ENCODE data around the gene DLST.

Gene DLST

GRCh38 chr14:74896400-74896799 is 14.7 kb downstream of the DLST start:
- no peak for DNase-seq (ENCODE audit: low read depth)

DNA sequence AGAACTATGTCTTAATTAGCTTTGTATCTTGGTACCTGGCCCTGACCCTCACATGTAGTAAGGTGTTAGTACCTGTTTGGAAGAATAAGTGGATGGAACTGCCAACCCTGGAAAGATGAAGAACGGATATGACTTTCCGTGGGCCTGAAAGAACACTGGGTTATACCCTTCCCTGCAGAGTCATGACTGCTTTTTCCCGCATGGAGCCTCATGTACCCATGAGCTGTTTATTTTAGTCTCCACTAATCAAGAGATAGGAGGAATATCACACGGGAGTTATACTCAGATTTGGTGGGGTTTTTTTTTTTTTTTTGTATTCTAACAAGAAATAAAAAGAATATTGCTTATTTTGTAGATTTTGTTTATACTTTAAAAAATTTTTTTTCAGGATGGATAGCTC is 15.9 kb downstream of the DLST start:
- no peak for DNase-seq (ENCODE audit: low read depth)

GRCh38 chr14:74898083-74898482 is 16.4 kb downstream of the DLST start:
- DNase-seq (ENCODE audit: low read depth): no peak

DNA sequence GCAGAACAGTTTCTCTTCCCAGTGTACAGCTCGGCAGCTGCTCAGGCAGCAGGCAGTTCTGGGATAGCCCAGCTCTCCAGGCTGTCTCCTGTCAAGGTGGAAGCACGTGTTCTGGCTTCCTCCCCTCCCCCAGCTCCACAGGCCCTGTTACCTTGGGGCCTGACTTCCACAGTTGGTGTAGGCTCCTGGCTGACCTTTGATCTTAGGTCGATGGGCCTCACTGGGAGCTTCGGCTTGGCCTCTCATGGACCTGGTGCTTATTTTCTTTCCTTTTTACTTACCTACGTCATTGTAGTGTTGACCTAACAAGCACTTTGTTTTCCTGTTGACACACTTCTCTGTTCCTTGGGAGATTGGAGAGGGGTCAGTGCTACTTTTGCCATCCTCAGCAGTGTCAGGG is 17.0 kb downstream of the DLST start:
- no peak for DNase-seq (ENCODE audit: low read depth)

DNA sequence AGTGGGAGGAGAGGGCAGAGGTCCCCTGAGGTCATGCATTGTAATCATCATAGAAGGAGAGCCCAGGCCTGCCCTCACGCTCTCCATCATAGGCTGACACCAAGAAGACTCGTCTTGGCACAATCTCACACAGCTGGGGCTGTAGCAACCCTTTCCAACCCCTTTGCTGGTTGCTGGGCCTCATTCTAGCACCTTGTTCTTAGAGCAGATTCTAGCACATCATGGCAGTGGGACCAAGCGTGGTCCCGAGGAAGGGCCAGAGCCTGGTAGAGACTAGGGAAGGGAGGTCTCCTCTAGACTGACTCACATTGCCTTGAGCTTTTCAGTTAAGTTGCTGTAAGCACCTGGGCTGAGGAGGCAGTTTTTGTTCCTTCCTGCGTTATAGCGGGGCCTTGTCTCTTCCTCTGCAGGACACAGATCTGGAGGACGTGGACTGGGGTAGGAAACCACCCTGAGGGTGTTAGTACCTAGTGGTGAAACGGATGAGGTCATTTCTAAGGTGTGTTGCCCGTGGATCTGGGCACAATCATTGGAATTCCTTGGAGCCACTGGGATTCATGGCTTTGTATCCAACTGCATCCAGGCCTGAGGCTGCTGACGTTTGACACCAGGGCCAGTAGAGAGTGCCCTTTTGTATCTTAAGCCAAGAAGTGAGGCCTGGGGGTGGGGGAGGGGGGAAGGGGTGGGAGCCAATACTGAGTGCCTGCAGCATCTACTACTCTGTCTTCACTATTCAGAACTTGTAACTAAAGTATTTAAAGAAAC is 21.4 kb downstream of the DLST start:
- no peak for DNase-seq (ENCODE audit: low read depth)

- no peak for DNase-seq (ENCODE audit: low read depth)
Observed at GRCh38 chr14:74904635-74905503, 23.2 kb downstream of the DLST start.

- peak; percentile 77 for DNase-seq (ENCODE audit: low read depth)
Observed at GRCh38 chr14:74905595-74906142, 24.0 kb downstream of the DLST start.

DNA sequence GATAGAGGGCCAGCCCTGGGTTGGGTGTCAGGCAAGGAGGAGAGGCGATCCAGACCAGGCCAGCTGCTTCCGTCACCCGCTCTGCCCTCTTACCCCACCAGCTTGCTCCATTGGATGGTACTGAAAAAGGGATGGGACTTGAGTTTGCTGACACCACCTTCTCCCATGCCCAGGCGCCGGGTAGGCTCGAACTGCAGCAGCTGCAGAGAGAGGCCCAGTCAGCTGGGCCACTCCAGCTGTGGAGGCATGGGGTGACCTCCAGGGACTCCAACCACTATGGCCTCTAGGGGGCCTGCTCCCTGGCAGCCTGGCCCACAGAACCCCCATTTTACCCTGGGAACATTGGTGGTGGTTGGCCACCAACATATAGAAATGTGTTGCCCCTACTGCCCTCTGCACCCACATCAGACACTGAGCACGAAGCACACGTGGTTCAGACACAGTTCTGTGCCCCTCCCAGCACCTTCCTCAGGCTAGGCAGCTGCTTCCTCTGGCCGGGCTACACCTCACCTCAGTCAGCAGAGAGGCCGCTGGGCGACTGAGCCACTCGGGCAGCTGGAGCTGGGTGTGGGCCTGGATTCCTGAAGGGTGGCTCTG is 25.3 kb downstream of the DLST start:
- DNase-seq (ENCODE audit: low read depth): no peak

DNA sequence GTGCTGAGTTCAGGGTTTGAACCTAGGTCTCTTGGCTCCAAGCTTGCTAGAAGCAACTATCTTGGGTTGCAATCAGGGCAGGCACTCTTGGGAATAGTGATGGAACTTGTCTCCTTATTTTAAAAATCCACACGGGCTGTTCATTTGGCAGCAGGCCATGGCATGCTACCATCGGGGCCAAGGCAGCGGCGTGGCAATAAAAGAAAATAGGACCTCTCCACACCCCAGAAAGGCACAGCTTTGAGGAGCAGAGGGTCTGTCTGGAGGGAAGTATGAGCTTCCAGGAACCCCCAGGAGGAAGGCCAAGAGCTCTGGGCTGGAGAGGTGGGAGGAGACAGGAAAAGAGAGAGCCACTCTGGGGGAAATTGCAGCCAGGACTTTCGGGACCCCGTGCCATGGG is 26.0 kb downstream of the DLST start:
- DNase-seq (ENCODE audit: low read depth): no peak

- no peak for DNase-seq (ENCODE audit: low read depth)
Observed at GRCh38 chr14:74908861-74909341, 27.2 kb downstream of the DLST start.

GRCh38 chr14:74909501-74909900 is 27.8 kb downstream of the DLST start:
- no peak for DNase-seq (ENCODE audit: low read depth)

DNA sequence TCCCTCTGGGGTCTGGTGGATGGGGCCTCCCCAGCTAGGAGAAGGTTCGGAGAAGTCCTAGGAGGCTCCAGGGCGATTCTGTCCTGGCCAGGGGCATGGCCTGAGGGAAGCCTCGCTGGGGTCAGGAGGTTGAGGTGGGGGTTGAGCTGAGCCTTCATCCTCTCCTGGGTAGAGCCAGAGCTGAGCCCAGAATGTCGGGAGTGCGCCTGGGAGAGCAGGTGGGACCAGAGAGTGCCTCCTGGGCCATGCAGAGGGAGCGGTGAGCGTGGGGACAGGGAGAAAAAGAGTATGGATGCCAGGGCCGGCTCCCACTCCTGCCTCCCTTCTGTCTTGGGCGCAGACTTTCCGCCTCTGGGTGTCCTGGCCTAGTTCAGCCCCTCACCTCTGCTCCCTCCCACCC is 28.2 kb downstream of the DLST start:
- DNase-seq (ENCODE audit: low read depth): no peak

- no peak for DNase-seq (ENCODE audit: low read depth)
Observed at GRCh38 chr14:74910556-74910955, 28.8 kb downstream of the DLST start.

DNA sequence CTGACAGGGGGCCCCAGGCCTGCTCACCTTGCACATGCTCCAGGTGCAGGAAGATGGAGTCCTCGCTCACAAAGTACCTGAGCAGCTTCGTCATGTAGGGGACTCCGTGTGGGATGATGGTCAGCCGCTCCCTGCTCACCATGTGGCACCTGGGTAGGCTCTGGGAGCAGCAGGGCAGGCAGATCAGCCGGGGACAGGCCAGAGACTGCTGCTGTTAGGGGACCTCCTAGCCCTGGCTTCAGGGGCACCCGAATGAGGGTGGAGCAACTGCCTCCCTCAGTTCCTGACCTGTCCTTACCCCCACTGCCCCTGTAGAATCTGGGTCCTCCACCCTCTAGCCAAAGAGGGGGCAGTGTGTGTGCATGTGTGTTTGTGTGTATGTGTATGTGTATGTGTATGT is 29.5 kb downstream of the DLST start:
- no peak for DNase-seq (ENCODE audit: low read depth)

GRCh38 chr14:74911704-74912103 is 30.0 kb downstream of the DLST start:
- DNase-seq (ENCODE audit: low read depth): no peak

DNA sequence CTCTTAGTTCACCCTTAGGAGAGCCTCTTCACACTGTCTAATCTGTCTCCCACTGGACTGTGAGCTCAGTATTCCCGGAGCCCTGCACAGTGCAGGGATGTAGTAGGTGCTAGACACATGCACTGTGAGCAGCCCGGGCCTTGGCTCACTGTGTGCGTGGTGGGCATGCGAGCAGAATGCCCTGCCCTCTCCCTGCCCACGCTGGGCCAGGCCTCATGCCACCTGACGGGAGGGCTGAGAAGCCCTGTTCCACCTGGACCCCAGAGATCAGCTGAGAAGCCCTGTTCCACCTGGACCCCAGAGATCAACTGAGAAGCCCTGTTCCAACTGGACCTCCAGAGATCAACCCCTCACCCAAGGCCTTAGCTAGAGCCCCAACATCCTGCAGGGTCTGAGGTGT is 30.4 kb downstream of the DLST start:
- DNase-seq (ENCODE audit: low read depth): no peak

DNA sequence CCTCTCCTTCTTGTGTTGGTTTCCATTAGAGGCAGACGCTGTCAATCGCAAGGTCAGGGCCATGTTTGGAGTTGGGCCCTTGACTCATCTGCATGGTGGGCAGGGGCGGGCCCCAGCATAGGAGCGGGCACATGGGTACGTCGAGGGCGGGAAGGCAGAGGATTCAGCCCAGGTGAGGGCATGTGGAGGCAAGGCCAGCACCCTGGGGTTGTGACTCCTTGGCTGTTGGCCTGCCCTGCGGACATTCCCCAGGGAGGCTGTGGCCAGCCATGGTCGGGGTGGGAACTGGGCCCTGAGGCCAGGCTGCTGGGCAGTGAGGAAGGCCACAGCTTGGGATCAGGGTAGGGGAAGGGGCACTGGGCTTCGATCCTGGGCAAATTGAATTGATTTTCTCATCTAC is 31.1 kb downstream of the DLST start:
- no peak for DNase-seq (ENCODE audit: low read depth)

DNA sequence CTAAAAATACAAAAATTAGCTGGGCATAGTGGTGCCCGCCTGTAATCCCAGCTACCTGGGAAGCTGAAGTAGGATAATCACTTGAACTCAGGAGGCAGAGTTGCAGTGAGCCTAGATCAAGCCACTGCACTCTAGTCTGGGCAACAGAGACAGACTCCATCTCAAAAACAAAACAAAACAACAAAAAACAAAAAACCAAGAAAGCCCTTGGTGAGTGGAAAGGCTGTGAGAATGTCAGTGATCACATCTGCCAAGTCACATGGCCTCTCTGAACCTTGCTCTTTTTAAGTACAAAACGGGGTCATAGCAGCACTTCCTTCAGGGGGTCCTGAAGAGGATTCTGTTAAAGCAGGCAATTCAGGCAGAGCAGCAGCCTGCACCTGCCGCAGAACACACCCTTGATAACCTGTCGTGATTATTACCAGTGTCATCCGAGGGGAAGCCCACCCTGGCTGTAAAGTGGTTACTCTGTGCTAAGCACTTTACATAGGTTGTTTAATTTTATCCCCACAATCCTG is 31.7 kb downstream of the DLST start:
- no peak for DNase-seq (ENCODE audit: low read depth)

- DNase-seq (ENCODE audit: low read depth): no peak
Observed at GRCh38 chr14:74913986-74914573, 32.4 kb downstream of the DLST start.

GRCh38 chr14:74915426-74915825 is 33.7 kb downstream of the DLST start:
- DNase-seq (ENCODE audit: low read depth): no peak

GRCh38 chr14:74915826-74916225 is 34.1 kb downstream of the DLST start:
- no peak for DNase-seq (ENCODE audit: low read depth)

- DNase-seq (ENCODE audit: low read depth): no peak
Observed at GRCh38 chr14:74917178-74917543, 35.4 kb downstream of the DLST start.

Measured in stimulated activated CD8-positive, alpha-beta memory T cell treated with anti-CD3 and anti-CD28 coated beads, Interleukin-12 subunit alpha, Interleukin-12 subunit beta, amount 100 ng/mL, for 1 hour (primary cell).